Activated CD4-positive, CD25-positive, alpha-beta regulatory T cell treated with anti-CD3 and anti-CD28 coated beads, Interleukin-2, amount 50 U/mL, for 72 hours (primary cell): Measurements from ENCODE around the gene HS3ST2.
"Not testable (repeated sequence)": the region's sequence is repeated elsewhere in the genome, so short reads cannot be mapped to it uniquely, and the experiment has no call there.

Experiments
- DNase-seq: peaks from one replicate; pipeline ENCODE4 v3.0.0; 2021

Gene HS3ST2

DNA sequence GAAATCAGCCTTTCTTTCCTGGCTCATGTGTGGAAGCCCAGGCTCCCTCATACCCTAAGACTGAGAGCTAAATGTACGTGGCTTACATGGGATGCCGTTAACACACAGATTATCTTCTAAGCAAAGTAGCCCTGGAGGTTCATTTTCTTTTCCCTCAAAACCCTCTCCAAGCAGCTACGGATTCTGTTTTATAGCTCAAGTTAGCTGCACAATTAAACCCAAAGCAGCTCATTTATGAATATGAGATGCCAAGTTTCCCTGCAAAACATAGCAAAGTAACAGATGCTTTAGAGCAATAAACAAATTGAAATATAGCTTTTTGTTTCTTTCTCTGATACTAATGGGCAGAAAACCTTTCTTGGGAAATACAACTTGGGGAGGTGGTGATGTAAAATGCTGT, 72.0 kb downstream of the HS3ST2 start:
- no peak for DNase-seq

DNA sequence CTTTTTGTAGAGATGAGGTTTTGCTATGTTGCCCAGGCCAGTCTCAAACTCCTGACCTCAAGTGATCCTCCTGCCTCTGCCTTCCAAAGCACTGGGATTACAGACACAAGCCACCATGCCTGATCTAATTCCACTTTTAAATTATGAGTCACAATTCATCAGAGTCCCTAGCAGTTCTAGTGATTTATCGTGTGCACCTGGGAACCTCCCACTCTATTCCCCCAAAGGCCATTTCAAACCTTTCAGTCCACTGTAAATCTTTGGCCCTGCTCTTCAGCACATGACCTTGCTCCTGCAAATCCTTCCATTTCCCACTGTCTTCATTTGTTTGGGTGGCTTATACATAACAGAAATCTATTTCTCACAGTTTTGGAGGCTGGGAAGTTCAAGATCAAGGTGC, 73.0 kb downstream of the HS3ST2 start:
- no peak for DNase-seq

DNA sequence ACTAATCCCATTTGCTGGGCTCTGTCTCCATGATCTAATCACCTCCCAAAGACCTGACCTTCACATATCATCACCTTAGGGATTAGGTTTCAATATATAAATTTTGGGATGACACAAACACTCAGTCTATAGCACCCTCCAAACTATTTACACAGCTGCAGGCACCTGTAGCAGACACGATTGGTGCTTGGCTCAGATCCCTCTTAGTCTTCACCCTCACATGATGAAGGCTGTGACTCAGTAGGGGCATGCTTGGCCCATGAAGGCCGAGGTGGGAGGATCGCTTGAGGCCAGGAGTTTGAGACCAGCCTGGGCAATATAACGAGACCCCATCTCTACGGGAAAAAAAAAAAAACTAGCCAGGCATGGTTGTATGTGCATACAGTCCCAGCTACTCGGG, 73.5 kb downstream of the HS3ST2 start:
- no peak for DNase-seq

DNA sequence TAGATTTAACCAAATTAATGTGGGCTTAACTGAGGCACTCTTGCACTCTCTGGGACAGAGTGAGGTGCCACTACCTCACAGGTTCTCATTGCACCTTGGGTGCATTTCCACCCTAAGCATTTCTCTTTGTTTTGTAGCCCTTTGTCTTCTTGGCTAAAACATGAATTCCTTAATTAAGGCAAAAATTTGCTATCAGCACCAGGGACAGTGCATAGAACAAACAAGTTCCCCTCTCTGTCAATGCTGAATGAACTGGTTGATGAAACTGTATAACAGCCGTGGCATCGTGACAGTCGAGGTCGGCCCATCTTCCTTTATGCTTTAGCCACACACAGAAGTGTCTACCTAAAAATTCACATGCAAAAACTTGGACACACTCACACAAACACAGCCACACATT, 74.8 kb downstream of the HS3ST2 start:
- no peak for DNase-seq

DNA sequence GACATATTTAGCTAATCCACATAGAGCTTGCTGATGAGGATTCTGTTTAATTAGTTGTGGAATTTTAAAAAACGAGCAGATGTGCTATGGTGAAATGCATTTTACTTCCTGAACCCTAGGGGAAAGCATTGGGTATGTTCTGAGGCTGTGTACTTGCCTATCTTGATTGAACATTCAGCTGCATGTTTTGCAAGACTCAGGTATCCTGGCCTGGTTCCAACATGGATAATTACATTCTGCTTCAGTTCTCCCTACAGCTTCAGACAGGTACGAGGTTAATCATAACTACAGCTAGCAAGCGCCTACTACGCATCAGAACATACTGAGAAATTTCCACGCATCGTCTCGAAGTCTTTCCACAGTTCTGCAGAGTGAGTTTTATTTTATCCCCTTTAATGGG, 77.0 kb downstream of the HS3ST2 start:
- DNase-seq: no peak

DNA sequence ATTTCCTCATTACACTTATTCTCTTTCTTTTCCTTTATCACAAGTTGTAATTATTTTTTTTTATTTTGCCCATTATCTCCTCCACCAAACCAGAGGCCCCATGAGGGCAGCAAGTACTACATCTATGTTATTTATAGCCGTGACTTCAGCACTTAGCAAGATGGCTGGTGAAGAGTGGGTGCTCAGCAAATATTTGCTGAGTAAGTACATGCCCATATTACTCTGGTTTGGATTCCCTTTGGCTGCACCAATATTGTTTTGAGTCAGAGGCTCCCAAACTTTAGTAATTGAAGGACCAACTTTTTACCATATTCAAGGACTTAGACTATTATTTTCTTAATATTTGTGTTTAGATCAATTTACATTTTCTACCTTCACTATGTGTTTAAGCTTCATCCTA, 83.2 kb downstream of the HS3ST2 start:
- no peak for DNase-seq

DNA sequence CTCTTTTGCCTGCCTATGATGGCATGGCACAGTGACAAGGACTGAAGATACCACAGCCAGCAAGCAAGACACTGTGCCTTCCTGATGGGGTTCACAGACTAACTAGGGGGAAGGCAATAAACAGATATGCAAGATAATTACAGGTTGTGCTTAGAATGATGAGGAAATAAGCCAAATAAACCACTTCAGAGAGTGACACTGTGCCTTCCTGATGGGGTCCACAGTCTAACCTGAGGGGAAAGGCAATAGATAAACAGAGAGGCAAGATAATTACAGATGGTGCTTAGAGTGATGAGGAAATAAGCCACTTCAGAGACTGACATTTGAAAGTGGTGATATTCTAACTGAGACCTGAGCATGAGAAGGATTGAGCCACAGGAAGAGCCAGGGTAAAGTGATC, 84.2 kb downstream of the HS3ST2 start:
- no peak for DNase-seq

DNA sequence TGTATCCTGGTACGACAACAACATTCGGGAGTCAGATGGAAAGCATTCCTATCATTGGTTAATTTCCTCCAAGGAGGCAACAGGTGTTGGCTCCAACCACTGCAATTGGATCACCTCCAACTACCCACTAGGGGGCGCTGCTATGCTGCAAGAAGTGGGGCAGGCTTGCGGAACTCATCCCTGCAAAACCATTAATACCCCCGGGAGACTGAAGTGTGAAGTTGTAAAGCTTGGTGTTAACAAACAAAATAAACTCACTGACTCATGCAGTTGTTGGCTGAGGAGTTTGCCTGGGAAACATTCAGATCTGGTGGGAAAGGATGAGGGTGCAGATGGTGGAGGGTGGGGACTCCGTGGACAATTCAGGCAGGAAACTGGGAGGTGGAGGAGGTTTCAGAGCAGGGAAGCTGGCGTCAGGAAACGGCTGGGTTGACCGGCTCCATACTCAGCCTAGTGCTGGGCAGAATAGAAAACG, 84.9 kb downstream of the HS3ST2 start:
- peak; percentile 48 for DNase-seq

DNA sequence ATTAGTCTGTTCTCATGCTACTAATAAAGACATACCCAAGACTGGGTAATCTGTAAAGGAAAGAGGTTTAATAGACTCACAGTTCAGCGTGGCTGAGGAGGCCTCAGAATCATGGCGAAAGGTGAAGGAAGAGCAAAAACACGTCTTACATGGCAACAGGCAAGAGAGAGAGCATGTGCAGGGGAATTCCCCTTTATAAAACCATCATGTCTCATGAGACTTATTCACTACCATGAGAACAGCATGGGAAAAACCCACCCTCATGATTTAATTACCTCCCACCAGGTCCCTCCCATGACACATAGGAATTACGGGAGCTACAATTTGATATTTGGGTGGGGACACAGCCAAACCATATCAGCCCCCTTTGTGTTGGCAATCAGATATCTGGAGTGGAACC, 85.6 kb downstream of the HS3ST2 start:
- DNase-seq: not testable (repeated sequence)

DNA sequence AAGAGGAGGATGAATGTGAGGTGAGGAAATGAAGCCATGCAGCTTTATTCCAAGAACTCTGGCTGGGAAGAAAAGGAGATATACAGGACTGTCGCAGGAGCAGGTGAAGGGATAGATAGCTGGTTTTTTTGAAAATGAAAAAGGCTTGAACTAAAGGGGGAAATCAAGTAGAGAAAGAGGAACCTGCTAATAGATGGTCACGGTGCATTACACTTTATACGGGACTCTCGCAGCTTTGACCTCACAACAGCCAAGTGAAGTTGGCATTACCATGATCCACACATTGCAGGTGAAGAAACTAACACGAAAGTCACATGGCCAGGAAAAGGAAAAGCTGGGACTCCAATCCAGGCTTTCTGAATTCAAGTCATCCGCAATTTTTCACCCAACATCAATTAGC, 86.9 kb downstream of the HS3ST2 start:
- DNase-seq: no peak

DNA sequence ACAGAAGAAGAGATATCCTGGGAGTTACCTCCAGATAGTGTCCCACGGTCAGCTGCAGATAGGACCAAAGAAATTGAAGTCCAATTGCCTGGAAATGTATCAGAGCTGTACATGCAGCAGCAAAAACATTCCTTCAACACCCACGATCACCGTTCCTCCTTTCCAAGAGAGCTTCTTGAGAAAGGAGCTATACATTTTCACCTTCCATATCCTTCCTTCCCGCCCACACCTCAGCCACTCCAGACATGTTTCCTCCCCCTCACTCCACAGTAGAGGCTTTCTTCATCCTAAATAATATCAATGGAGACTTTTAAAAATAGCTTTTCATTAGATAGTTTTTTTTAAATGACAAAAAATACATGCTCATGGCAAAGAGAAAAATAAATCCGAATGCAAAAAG, 87.6 kb downstream of the HS3ST2 start:
- DNase-seq: no peak

DNA sequence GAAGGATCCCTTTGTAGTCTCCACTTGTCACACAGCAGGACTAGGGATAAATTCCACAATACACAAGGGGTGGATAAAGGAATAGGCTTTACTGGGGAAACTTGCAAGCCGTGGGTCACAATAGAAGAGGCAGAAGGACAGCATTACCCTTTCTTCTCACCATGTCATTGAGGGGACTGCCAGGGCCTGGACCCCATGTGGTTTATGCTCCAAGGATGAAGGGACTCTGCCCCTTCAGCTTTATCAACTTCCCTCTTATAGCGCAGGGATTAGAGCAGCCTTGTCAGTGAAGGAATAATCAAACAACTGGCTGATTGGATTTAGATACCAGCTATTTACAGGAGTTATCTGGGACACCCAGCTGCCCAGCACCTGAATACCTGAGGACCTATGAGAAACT, 89.8 kb downstream of the HS3ST2 start:
- DNase-seq: no peak

DNA sequence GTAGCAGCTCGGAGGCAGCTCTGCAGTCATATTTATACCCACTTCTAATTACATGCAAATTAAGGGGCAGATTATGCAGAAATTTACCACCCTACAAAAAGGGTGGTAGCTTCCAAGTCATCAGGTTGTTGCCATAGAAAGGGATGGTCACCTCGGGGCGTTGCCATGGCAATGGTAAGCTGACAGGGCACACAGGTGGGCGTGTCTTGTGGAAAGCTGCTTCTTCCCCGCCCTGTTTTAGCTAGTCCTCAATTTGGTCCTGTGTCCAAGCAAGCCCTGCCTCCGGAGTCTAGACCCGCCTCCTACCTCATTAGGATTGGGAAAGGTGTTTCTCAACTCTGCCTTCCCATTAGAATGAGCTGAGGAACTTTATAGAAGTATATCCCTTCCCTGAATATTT, 98.7 kb downstream of the HS3ST2 start:
- DNase-seq: no peak

DNA sequence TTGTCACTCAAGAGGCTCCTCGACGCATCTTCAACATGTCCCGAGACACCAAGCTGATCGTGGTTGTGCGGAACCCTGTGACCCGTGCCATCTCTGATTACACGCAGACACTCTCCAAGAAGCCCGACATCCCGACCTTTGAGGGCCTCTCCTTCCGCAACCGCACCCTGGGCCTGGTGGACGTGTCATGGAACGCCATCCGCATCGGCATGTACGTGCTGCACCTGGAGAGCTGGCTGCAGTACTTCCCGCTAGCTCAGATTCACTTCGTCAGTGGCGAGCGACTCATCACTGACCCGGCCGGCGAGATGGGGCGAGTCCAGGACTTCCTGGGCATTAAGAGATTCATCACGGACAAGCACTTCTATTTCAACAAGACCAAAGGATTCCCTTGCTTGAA, 101.0 kb downstream of the HS3ST2 start:
- no peak for DNase-seq

DNA sequence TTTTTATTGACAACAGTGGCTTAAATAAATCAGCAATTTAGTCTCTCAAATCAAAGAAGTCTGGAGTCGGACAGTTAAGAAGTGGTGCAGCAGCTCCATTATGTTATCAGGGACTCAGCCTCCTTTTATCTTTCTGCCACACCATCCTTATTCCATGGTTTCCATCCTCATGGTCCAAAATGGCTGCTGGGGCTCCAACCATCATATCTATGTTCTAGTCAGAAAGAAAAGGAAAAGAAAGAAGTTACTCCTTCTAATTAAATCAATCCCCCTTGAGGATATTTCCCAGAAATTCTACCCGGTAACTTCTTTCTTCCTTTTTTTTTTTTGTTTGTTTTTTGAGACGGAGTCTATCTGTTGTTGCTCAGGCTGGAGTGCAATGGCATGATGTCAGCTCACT, 109.5 kb downstream of the HS3ST2 start:
- DNase-seq: no peak

DNA sequence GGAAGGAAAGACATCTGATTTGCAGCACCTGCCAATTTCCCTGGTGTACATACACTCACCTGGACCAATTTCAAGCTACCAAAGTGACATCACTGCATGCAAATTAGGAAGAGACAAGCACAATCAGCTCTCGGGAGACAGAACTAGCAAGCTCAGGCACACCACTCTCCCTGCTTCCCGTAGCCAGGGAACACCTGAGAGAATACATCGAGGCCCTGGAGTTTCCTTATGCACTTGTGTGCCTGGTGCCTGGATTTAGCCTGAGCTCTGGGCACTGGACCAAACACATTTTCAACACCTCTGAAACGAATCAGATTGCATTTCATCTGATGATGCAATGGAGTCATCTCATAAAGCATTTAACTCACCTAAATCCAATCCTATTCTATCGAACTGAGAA, 110.5 kb downstream of the HS3ST2 start:
- DNase-seq: no peak

DNA sequence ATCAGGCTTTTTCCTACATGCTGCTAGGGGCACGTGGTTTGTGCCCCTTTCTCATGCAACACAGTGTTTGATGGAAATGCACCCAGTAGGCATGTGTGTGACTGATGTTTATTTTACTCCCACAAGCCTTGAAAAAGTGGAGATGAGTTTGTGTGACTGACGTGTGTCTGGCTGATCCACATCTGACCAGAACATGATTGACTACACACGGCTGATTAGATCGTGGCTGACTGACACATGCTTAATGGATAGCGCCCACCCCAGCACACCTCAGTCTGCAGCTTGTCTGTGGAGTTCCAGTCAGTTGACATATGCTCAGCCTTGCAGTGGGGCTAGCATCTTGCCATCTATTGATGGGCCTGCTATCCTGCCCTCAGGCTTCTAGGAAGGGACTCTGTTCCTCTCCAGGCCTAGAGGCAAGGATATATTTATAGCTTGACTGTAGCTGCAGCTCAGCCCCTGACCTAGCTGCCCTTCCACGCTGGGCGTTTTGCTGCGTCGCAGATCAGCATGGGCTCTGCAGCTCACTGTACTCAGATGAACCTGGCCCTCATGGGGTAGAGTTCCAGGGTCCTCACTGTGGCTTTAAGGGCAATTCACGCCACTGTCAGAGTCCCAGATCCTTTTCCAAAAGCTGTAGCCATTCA, 112.3 kb downstream of the HS3ST2 start:
- DNase-seq: no peak

DNA sequence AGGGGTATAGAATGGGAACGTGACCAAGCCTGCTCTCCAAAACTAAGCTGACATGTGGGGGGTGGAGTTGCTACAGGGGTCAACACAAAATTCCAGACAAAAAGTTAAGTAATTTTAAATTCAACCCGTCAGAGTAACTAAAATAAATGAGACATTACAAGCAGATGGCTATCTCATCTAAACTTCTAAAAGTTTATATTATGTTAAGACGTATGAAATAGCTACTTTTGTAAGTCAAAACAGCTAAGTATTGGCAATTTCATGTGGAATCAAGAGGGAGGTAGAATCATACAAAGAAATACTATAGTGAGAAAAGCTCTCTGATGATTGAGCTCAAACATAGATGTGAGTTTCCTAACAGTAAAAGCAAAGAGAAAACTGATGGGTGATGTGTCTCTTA, 113.3 kb downstream of the HS3ST2 start:
- no peak for DNase-seq

DNA sequence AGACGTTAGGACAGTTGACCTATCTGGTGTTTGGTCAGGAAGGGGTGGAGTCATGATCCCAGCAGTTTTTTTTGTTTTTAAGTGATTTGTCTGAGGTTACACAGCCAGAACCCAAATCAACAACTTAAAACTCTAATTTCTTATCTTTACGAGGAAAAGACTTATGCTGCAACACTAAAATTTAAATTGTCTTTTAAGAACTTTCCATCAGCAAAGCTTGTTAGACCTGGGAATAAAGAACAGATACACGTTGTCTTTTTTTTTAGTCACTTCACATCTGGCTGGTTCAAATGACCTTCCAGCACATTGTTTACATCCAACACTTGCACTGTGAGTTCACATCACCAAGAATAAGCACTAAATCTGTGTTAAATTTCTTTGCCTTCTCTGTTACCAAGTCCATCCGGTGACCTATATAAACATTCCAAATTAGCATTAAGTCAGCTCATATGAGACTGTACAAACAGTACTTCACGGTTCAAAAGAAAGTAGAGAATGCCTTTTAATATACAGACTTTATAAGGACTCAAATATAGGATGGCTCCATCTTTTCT, 115.0 kb downstream of the HS3ST2 start:
- DNase-seq: no peak

DNA sequence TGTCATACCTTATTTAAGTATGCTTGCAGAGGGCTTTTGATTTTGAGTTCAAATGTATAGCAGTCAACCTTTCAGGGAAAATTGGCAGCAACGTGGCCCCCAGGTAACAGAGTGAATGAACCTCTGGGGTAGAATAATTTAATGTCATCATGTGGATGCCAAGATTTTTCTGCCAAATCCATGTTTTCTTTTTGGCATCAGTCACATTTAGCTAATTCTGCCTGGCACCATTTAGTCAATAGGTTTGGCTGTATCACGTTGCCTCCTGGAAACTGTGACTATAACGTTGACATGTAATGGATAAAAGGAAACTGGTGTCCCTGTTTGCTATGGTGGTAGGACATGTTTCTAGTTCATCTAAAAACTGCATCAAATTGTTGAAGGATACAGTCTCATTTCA, 115.5 kb downstream of the HS3ST2 start:
- no peak for DNase-seq

DNA sequence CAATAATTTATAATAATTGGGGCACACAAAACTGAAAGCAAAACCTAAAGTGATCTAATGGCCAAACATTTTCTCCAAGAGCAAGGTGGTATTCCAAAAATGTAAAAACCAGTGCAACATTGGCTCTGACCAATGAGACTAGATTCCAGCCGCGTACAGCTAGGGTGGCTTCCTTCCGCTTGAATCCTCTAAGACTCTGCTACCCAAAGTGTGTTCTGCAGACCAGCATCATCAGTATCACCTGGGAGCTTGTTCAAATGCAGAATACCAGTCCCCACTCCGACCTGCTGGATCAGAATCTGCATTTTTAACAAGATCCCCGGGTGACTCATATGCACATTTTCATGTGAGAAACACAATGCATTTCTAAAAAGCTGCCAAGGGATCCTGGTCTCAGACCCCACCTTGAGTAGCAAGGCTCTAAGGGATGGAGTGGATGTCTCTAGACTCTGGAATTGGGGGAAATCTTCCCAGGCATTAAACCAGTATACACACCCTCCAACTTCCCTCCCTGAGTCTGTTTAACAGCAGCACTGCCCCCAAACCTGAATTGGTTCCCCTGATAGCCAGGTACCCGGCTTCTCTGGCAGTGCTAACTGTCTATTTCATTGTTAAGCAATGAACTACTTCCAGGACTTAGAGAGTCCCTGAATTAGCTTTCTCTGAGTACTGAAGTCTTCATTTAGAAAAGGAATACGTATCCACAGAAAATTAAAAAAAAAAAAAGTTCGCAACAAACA, 118.2 kb downstream of the HS3ST2 start:
- DNase-seq: no peak

DNA sequence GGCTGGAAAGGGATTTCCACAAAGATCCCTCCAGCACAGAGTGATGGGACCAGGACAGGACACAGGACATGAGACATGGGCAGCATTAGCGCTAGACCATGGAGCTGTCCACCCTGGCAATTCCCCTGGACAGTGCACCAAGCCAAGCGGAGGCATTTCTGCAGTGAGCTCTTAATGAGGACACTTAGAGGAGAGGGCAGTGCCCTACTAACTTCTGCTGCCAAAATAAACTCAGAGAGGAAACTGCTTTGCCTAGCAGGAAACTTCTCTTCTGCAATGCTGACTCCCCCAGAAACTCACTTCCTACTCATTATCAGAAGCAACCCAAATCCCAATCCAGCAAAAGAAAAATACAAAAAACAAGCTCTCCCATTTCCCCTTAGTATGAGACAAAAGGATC, 119.2 kb downstream of the HS3ST2 start:
- no peak for DNase-seq

DNA sequence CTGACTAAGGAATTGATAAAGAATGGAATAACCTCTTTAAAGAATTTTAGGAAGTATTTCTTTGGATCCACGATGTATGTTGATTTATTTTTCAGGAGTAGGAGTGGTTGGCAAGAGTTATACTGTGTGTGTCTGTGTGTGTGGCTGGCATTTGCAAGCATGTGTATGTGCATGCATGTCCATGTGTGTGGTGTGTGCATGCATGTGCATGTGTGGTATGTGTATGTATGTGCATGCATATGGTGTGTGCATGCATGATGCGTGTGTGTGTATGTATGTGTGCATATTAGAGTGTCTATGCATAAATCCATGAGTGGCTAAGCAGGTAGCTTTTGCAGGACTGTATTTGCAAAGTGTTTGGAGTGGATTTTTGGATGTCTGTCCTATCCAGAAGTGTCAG, 120.8 kb downstream of the HS3ST2 start:
- DNase-seq: no peak

DNA sequence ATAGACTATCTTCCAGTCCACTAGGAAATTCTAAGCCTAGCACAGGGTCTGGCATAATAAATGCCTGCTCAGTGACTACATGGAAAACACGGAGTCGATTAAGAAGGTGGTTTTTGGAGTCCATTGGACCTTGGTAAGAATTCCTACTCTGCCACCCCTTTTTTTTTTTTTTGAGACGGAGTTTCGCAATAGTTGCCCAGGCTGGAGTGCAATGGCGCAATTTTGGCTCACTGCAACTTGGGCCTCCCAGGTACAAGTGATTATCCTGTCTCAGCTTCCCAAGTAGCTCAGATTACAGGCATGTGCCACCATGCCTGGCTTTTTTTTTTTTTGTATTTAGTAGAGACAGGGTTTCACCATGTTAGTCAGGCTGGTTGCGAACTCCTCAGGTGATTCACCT, 123.2 kb downstream of the HS3ST2 start:
- no peak for DNase-seq

DNA sequence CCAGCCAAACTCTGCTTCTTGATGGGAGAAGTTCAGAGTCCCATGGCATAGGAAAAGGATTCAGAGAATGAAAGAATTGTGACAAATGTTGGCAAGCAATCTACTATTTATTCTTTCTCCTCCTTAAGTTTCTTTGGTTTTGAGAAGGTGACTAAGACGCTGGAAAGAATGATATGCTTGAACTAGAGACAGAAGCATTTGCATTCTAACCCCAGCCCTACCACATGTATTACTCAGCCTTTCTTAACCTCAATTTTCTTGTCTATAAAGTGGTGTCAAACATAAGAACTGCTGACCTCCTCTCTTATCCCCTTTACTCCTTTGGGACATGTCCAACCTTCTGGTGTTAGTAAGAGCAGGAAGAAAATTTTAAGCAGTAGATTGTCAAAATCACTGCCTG, 124.7 kb downstream of the HS3ST2 start:
- no peak for DNase-seq
